GM23338 (cell line): ENCODE measurements around the gene SLC16A12.

Experiments
- CREB1 ChIP-seq: fragments of 250-450 bp; sonication (Bioruptor Pico); IDR thresholded peaks from 2 replicates; pipeline ENCODE4 v1.5.0; 2020; ENCODE audit warnings: low read depth, mild to moderate bottlenecking, moderate library complexity
- CTCF ChIP-seq, 2 experiments: fragments of 200-600 bp in 1 of 2; sonication (generic) in 1 of 2; conservative IDR thresholded peaks; 2 replicates each; pipeline versions ENCODE4 v1.5.1 to v1.6.1; 2016 to 2017; ENCODE audit warnings: antibody characterized with exemption in 2 of 2, low read depth in 2 of 2, mild to moderate bottlenecking in 2 of 2, moderate library complexity in 1 of 2
- ETS1 ChIP-seq: IDR thresholded peaks from 2 replicates; pipeline ENCODE4 v1.6.1; 2016; ENCODE audit warnings: antibody characterized with exemption
- EZH2 ChIP-seq: fragments of 200-600 bp; sonication (generic); IDR thresholded peaks from one replicate; pipeline ENCODE4 v1.8.0; 2017; ENCODE audit warnings: antibody characterized with exemption, mild to moderate bottlenecking, low read depth; ENCODE audit not compliant: unreplicated experiment
- JUNB ChIP-seq: IDR thresholded peaks from one replicate; pipeline ENCODE4 v1.6.1; 2016; ENCODE audit warnings: antibody characterized with exemption; ENCODE audit not compliant: unreplicated experiment
- POLR2AphosphoS5 ChIP-seq: IDR thresholded peaks from 2 replicates; pipeline ENCODE4 v1.6.1; 2016; ENCODE audit warnings: antibody characterized with exemption, low read depth
- REST ChIP-seq: IDR thresholded peaks from one replicate; pipeline ENCODE4 v1.6.1; 2018; ENCODE audit warnings: antibody characterized with exemption; ENCODE audit not compliant: unreplicated experiment

- TF ChIP-seq CTCF (conservative IDR thresholded peaks at IDR 0.05; ENCODE audit: low read depth in 2 of 2) (no peak), EZH2 (no peak), JUNB (no peak), ETS1 (no peak), CREB1 (CRISPR knock-in tag) (no peak), POLR2AphosphoS5 (no peak), REST (no peak)
Observed at GRCh38 chr10:89503151-89503550, 32.2 kb downstream of the SLC16A12 start.
